DMS153 (cell line): ENCODE results near the gene IST1.
"Not testable (repeated sequence)": the region's sequence is repeated elsewhere in the genome, so short reads cannot be mapped to it uniquely, and the experiment has no call there.

Experiments
- DNase-seq: peaks from one replicate; lab custom pipeline; 2025; lab: John Stamatoyannopoulos, UW

The IST1 gene

DNA sequence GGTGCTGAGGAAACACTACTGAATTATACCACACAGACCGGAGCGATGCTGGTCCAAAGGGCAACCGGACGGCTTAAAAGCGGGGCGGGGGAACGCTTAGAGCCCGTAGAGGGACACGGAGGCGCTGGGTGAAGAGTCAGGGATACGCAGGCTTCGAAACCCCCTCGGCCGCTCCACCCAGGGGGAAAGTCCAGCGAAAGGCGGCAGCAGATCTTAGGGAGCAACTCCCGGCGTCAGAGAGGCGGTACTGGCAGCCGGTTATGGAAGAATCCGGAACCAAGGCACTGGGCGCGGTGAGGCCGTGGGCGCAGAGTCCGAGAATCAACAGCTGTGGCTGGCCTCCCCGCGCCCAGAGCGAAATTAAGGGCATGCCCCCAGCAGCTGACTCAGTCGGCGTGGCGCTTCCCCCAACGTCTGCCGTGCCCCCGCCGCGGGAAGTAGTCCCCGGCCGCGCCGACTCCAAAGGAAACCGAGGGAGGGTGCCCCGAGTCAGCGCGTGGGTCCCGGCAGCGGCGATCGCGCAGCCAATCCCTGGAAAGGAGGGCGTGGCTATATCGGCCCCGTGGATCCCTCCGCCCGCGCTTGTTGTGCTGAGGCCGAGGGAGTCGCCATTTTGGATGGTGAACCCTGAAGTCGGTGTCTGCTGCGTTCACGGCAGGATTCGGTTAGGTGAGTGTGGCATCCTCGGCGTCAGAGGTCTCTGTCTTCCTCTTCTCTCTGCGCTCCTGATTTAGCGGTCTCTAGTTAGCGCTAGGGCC, at the start of gene IST1:
TSS of gene IST1 (plus strand) at position 611 of the 758 bp plus-strand sequence. CDS start 20,110 bp downstream, outside the sequence.
- peak; percentile 96 for DNase-seq

DNA sequence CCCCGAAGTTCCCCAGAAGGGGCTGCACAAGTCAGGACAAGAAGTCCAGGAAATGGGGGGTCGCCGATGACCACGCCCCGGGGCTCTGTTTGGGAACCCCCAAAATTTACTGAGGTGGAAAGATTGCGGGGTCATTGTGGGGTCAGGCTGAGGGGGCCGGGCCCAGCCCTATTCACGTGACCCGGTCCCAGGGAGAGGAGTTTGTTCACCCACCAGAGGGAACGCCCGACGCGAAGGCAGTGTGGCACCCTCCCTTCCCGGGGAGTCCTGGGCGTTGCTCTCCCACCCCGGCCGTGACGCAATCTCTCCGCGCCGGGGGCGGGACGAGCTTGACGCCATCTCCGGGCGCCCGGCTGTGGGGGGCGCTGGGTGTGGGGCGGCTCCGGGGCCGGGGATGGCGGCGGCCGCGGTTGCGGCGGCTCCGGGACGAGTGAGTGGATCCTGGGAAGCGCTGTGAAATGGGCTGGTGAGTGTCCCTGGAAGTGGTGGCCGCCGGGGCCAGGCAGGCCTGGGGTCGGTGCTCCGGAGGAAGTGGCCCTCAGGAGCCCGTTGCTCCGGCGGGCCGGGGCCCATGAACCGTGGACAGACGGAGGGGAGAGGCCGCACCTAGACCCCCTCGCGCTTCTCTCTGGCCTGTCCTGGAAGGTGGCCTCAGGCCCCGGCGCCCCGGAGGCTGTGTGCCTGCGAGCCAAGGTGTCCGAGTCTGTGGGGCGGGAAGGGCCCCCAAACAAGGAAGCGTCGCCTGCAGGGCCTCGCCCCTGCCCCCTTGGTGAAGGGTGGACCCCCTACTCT, 49.5 kb upstream of the IST1 start, which contains the start of gene ATXN1L:
TSS of gene ATXN1L (plus strand) at position 338 of the 792 bp plus-strand sequence. CDS start 3,765 bp downstream, outside the sequence.
- DNase-seq = peak; percentile 74

DNA sequence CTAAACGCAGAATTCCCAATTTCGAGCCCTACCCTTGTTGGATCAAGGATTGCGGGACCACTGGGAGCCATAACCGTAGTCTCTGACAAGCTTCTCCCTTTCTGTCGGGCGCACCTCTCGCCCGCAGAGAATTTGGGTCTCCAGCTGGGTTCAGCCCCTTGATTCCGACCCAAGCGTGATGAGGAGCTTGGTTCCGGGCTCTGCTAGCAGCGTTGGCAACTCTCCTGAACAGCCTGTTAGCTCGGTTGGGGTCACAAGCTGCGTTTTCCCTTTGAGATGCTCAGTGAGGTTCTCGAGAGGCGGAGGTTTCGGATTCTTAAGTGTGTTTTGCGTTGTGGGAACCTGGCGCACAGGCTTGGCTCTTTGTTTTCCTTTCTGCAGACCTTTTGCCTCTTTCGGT, 48.9 kb upstream of the IST1 start:
- no peak for DNase-seq

GRCh38 chr16:71847096-71847495, 48.2 kb upstream of the IST1 start:
- DNase-seq = no peak

DNA sequence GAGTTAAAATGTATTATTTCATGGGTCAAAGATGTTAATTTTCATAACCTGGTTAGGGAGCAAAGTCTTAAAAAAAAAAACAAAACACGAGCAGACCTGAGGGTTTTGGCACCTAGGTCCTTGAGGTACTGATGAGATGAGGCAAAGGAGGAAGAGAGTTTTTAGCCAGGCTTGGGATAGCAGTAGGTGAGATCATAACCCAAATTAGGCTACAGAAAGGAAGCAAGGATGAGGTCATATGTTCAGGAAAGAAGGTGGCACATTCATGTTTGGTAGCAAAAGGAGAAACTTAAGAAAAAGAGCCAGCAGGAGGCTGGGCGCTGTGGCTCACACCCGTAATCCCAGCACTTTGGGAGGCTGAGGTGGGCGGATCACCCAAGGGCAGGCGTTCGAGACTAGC, 46.7 kb upstream of the IST1 start:
- no peak for DNase-seq

DNA sequence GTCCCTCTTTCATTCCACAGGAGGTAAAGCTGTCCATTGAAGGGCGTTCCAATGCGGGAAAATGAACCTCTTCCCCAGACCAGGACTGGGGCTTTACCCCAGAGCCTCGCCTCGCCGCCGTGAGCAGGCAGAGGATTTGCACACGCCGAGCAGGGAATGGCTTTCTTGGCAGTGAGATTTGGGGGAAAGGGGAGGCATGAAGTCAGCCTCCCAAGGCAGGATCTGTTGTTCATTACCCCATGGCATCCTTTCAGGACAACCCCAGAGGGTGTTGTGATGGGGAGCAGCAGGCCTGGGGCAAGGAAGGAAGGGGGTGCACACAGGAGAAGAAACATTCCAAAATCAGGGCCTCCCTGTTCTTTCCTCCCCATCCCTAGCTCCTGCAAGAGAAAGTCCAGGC, 43.6 kb upstream of the IST1 start:
- no peak for DNase-seq

DNA sequence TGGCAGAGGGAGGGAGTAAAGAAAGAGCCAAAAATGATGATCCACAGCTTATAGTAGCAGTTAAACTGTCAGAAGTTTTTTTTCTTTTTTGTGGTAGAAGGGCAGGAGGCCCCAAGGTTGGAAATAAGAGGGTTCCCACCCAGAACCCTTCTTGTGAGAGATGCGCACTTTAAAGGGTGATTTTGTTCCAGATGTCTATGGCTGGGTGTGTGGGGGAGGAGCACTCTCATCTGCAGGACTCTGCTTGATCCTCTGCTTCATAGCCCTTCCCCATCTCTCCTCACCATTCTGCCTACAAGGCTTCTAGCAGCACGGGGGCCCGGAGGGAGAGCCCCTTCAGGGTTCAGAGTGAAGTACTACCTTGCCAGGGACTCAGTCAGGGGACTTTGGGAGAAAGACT, 43.2 kb upstream of the IST1 start:
- DNase-seq = no peak

DNA sequence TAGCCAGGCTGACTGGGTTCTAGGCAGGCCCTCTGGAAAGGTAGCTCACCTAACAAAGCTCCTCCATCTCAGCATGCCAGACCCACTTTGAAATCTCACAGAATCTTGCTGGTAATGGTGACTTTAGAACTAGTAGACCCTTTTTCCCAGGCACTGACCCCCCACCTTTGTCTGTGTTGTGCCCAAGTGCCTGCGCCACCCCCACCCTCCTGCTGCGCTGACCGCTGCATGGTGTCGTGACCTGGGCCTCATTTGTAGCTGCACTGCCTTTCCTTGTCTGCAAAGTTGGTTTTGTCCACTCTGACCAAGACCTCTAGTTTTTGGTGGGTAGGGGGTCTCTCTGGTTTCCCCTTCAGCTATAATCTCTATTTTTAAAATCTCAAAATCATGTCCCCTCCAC, 42.8 kb upstream of the IST1 start:
- DNase-seq = no peak

GRCh38 chr16:71853413-71853812, 41.9 kb upstream of the IST1 start:
- no peak for DNase-seq

- DNase-seq = no peak
Observed at GRCh38 chr16:71854369-71854948, 40.9 kb upstream of the IST1 start.

DNA sequence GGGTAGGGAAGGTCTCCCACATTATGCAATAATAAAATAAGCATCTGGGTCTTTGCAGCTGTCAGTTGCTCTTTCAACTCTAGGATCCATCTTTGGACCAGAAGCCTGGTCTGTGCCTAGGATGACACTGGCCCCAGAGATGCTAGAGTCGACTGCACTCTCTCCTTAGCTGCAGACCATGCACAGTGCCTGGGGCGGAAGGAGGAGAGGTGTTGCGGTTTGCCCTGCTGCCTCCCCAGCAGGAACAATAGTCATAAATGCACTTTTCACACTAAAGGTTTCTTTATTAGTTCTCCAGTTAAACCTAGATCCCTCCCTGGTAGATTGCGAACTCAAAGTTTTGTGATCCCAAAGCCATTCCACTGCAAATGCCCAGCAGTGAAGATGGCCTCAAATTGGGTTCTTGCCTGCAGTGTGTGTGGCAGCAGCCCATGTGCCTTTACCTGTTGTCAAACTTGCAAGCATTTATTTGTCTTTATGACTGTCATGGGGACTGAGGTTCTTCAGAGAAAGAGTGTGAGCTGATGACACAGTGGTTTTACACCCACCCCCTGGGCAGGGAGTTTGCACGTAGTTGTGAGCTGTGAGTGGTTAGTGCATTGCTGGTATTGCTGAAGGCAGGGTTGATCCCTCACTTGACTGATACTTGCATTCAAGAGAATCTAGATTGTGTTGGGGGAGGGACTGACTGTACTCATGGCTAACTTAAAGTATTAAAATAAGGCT, 39.2 kb upstream of the IST1 start:
- no peak for DNase-seq

- no peak for DNase-seq
Observed at GRCh38 chr16:71859762-71860521, 35.4 kb upstream of the IST1 start.

DNA sequence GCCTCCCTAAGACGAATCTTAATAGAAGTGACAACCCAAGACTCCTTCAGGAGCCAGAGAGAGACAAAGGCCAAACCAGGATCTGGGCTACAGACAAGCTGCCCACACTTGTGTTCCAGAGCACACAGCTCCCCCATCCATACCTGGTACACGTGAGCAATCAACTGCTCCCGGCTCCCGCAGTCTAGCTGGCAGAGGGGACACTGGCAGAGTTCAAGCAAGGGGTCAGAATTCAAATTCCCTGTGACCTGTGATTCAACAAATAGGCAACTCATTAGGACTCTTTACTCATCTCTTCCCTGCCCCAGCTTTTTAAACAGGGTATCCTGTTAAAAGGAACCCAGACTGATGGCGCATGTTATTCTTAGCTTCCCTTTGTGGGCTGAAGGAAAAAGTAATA, 31.3 kb upstream of the IST1 start:
- DNase-seq = no peak

- no peak for DNase-seq
Observed at GRCh38 chr16:71865173-71865863, 30.0 kb upstream of the IST1 start.

- not testable (repeated sequence) for DNase-seq
Observed at GRCh38 chr16:71867175-71867574, 28.2 kb upstream of the IST1 start.

GRCh38 chr16:71867939-71868338, 27.4 kb upstream of the IST1 start:
- no peak for DNase-seq

- no peak for DNase-seq
Observed at GRCh38 chr16:71869089-71869488, 26.2 kb upstream of the IST1 start.

- no peak for DNase-seq
Observed at GRCh38 chr16:71870818-71871217, 24.5 kb upstream of the IST1 start.

DNA sequence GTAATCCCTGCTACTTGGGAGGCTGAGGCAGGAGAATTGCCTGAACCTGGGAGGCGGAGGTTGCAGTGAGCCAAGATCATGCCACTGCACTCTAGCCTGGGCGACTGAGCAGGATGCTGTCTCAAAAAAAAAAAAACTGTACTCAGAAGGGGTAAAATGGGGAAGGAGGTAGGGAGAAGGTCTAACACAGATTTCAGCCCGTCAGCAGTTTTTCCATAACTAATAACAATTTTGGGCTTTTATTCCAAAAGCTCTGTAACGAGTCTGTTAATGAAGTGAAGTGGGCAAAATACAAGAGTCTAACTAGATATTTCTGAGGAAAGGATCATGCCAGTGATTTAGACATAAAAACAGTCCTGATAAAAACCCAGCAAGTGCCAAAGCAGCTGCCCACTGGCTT, 22.1 kb upstream of the IST1 start:
- no peak for DNase-seq

GRCh38 chr16:71878911-71879310, 16.4 kb upstream of the IST1 start:
- DNase-seq = no peak

DNA sequence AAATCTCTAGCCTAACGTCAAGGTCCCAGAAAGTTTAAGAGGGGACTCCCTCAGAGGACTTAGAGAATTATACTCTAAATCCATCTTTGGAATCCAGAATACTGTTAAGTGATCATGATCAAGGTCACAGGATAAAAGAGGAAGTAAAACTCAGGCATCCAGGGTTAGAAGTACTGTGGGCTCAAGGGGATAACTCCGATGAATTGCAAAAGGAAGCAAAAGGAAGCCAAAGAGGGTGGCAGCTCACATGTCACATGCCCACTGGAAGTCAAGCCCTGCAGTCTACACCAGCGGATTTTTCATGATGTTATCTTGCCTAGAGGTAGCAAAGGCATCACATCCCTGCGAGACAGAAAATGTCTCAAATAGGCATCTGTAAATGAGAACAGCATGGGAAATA, 15.2 kb upstream of the IST1 start:
- DNase-seq = no peak
